SH-SY5Y (cell line): ENCODE measurements around the gene GRIK1.

Experiments
- GATA2 ChIP-seq: IDR thresholded peaks from 2 replicates; pipeline ENCODE4 v1.6.1; 2011; ENCODE audit warnings: mild to moderate bottlenecking, low read depth, low read length
- GATA3 ChIP-seq: IDR thresholded peaks from 2 replicates; pipeline ENCODE4 v1.6.1; 2011; ENCODE audit warnings: low read depth, mild to moderate bottlenecking, low read length, moderate library complexity

- TF ChIP-seq GATA2, result no peak
- no peak for TF ChIP-seq GATA3
Observed at GRCh38 chr21:29648710-29649240, 291.0 kb downstream of the GRIK1 start.
